K562 (cell line): Measurements from ENCODE around the gene IRGQ.

Source experiments
- E2F4 ChIP-seq: sonication (generic); formaldehyde crosslinking; IDR thresholded peaks from 2 replicates; pipeline ENCODE4 v1.8.0; 2022; ENCODE audit warnings: mild to moderate bottlenecking, low read depth, missing genetic modification reagents
- EZH2 ChIP-seq: IDR thresholded peaks from 2 replicates; pipeline ENCODE4 v1.6.1; 2012; ENCODE audit warnings: low read depth, mild to moderate bottlenecking, inconsistent platforms, low read length, borderline replicate concordance
- GTF3C2 ChIP-seq: IDR thresholded peaks from 3 replicates; pipeline ENCODE4 v1.6.1; 2011; ENCODE audit warnings: borderline replicate concordance, mild to moderate bottlenecking, moderate library complexity; ENCODE audit not compliant: insufficient read length; ENCODE audit errors: extremely low read depth
- POLR2AphosphoS5 ChIP-seq: IDR thresholded peaks from 2 replicates; pipeline ENCODE4 v1.6.1; 2011; ENCODE audit warnings: mild to moderate bottlenecking, low read depth, low read length, moderate library complexity; ENCODE audit not compliant: control insufficient read depth, insufficient read depth
- RBM17 ChIP-seq: fragments of 200-400 bp; formaldehyde crosslinking; IDR thresholded peaks from 2 replicates; pipeline ENCODE4 v1.6.1; 2017; ENCODE audit warnings: low read depth, mild to moderate bottlenecking, low read length, borderline replicate concordance
- SETDB1 ChIP-seq: IDR thresholded peaks from one replicate; pipeline ENCODE4 v1.6.1; 2012; ENCODE audit warnings: low read length, control low read depth, inconsistent platforms
- TARDBP ChIP-seq: fragments of 450-650 bp; IDR thresholded peaks from 2 replicates; pipeline ENCODE4 v1.6.1; 2016
- TFE3 ChIP-seq: fragments of 450-650 bp; formaldehyde crosslinking; IDR thresholded peaks from 2 replicates; pipeline ENCODE4 v1.4.0; 2020; ENCODE audit warnings: mild to moderate bottlenecking, mixed read lengths
- TOE1 ChIP-seq, 2 experiments: fragments of 450-650 bp in 1 of 2; sonication (generic) in 1 of 2; formaldehyde crosslinking in 1 of 2; IDR thresholded peaks; 2 replicates each; pipeline versions ENCODE4 v1.7.1 to v1.8.0; 2016 to 2022; ENCODE audit warnings: borderline replicate concordance in 2 of 2, mild to moderate bottlenecking in 2 of 2, antibody characterized with exemption in 1 of 2, inconsistent platforms in 1 of 2, low read depth in 1 of 2, missing genetic modification reagents in 1 of 2, moderate library complexity in 1 of 2
- VEZF1 ChIP-seq: fragments of 200-800 bp; sonication (Bioruptor generic); IDR thresholded peaks from 2 replicates; pipeline ENCODE4 v1.6.1; 2017; ENCODE audit warnings: missing genetic modification characterization, missing compliant biosample characterization
- ZNF655 ChIP-seq: fragments of 250-450 bp; sonication (Bioruptor Pico); IDR thresholded peaks from 2 replicates; pipeline ENCODE4 v1.5.0; 2021
- TF ChIP-seq, protein P1 (sequence below), 3 experiments: IDR thresholded peaks in 2 of 3; conservative IDR thresholded peaks in 1 of 3; 2 replicates each; pipeline ENCODE4 v1.5.1; 2011 to 2012; ENCODE audit warnings: low read length in 3 of 3, mild to moderate bottlenecking in 3 of 3, control low read depth in 2 of 3, improper control_type of control experiment in 1 of 3, inconsistent platforms in 1 of 3, low read depth in 1 of 3, mixed read lengths in 1 of 3, moderate library complexity in 1 of 3; ENCODE audit not compliant: insufficient read depth in 2 of 3

DNA sequence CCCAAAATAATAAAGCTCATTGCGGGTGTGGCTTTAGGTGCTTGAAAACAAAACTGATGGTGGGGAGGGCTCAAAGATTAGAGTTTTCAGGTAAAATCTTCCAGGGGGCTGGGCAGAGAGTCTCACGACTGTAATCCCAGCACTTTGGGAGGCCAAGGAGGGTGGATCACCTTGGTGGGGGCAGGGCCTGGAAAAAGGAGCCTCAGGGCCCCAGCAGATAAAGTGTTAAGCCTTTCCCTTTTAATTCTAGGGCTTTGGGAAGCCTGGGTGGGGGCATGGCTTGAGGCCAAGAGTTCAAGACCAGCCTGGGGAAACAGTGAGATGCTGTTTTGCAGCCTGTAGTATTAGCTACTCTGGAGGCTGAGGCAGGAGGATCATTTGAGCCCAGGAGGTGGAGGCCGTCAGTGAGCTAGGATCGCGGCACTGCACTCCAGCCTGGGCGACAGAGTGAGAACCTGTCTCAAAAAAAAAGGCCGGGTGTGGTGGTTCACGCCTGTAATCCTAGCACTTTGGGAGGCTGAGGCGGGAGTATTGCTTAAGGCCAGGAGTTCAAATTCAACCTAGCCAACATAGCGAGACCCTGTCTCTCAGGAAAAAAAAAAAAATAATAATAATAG, 1.7 kb downstream of the IRGQ start:
- no peak for TF ChIP-seq E2F4
- TF ChIP-seq, protein P1, sequence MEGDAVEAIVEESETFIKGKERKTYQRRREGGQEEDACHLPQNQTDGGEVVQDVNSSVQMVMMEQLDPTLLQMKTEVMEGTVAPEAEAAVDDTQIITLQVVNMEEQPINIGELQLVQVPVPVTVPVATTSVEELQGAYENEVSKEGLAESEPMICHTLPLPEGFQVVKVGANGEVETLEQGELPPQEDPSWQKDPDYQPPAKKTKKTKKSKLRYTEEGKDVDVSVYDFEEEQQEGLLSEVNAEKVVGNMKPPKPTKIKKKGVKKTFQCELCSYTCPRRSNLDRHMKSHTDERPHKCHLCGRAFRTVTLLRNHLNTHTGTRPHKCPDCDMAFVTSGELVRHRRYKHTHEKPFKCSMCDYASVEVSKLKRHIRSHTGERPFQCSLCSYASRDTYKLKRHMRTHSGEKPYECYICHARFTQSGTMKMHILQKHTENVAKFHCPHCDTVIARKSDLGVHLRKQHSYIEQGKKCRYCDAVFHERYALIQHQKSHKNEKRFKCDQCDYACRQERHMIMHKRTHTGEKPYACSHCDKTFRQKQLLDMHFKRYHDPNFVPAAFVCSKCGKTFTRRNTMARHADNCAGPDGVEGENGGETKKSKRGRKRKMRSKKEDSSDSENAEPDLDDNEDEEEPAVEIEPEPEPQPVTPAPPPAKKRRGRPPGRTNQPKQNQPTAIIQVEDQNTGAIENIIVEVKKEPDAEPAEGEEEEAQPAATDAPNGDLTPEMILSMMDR (IDR thresholded peaks at IDR 0.05 in 2 of 3, conservative IDR thresholded peaks at IDR 0.05 in 1 of 3; ENCODE audit: insufficient read depth in 2 of 3, low read depth in 1 of 3, low read length in 3 of 3) = no peak
- TF ChIP-seq SETDB1 = no peak
- no peak for TF ChIP-seq TFE3
- TF ChIP-seq EZH2 = no peak
- TF ChIP-seq POLR2AphosphoS5 = no peak
- TF ChIP-seq TOE1 (IDR thresholded peaks at IDR 0.05; ENCODE audit: borderline replicate concordance) = no peak
- TF ChIP-seq TOE1 (CRISPR knock-in tag; IDR thresholded peaks at IDR 0.05; ENCODE audit: borderline replicate concordance, low read depth) = no peak
- no peak for TF ChIP-seq GTF3C2
- TF ChIP-seq TARDBP = no peak
- no peak for TF ChIP-seq VEZF1 (CRISPR knock-in tag)
- no peak for TF ChIP-seq ZNF655
- no peak for TF ChIP-seq RBM17
